A673 (cell line): ENCODE measurements around the gene BHMT2. TPM values are rescaled to one million over a fixed set of nuclear protein-coding genes. Genes with fewer than 3 reads are reported as not detected.

Experiments used
- BruUV-seq: library from RNA; stranded (reverse); fragments of 400-500 nt; replicated peaks from 2 replicates; lab custom pipeline; 2021; lab: Mats Ljungman, UMichigan
- CTCF ChIA-PET: fragments of 300-600 bp; sonication (Branson Sonifier 250); formaldehyde crosslinking; loops from one replicate; lab custom pipeline; 2022; ENCODE audit warnings: antibody characterized with exemption; lab: Charles Lee
- POLR2A ChIA-PET: fragments of 300-600 bp; sonication (Branson Sonifier 250); formaldehyde crosslinking; loops from one replicate; lab custom pipeline; 2022; ENCODE audit warnings: antibody characterized with exemption; ENCODE audit not compliant: low non-redundant PET; lab: Charles Lee
- DNase-seq: peaks from one replicate; pipeline ENCODE4 v3.0.0-alpha.2; 2015; ENCODE audit warnings: low spot score
- H3K27ac ChIP-seq: fragments of 200-600 bp; sonication (generic); 2 replicates; pipeline ENCODE4 v1.5.1; 2016; ENCODE audit warnings: mixed run types, low read depth, mild to moderate bottlenecking, mixed read lengths, antibody characterized with exemption, low read length; ENCODE audit not compliant: poor library complexity, severe bottlenecking
- H3K27me3 ChIP-seq: fragments of 200-600 bp; sonication (generic); replicated peaks from 2 replicates; pipeline ENCODE4 v1.6.1; 2017; ENCODE audit warnings: mixed run types, low read depth, mild to moderate bottlenecking, mixed read lengths, antibody characterized with exemption, low read length; ENCODE audit not compliant: insufficient read depth, poor library complexity
- H3K36me3 ChIP-seq: fragments of 200-600 bp; sonication (generic); 2 replicates; pipeline ENCODE4 v1.6.1; 2016; ENCODE audit warnings: mixed run types, mild to moderate bottlenecking, mixed read lengths, antibody characterized with exemption, low read length; ENCODE audit not compliant: insufficient read depth, poor library complexity, severe bottlenecking
- H3K4me1 ChIP-seq: fragments of 200-600 bp; sonication (generic); 2 replicates; pipeline ENCODE4 v1.6.1; 2017; ENCODE audit warnings: mixed run types, mild to moderate bottlenecking, mixed read lengths, antibody characterized with exemption, low read length; ENCODE audit not compliant: insufficient read depth, poor library complexity, severe bottlenecking
- H3K4me3 ChIP-seq: fragments of 200-600 bp; sonication (generic); 2 replicates; pipeline ENCODE4 v1.5.1; 2016; ENCODE audit warnings: low read depth, mixed run types, mild to moderate bottlenecking, mixed read lengths, low read length; ENCODE audit not compliant: poor library complexity, severe bottlenecking
- H3K9me3 ChIP-seq: fragments of 200-600 bp; sonication (generic); 2 replicates; pipeline ENCODE4 v1.6.1; 2016; ENCODE audit warnings: mixed run types, low read depth, mild to moderate bottlenecking, mixed read lengths, antibody characterized with exemption, low read length; ENCODE audit not compliant: poor library complexity, severe bottlenecking
- EZH2 ChIP-seq: fragments of 200-600 bp; sonication (generic); IDR thresholded peaks from 2 replicates; pipeline ENCODE4 v1.6.1; 2017; ENCODE audit warnings: borderline replicate concordance, low read depth, mild to moderate bottlenecking, mixed read lengths, antibody characterized with exemption, low read length; ENCODE audit not compliant: poor library complexity, severe bottlenecking
- intact Hi-C: fragments of 100-400 bp; cut with micrococcal nuclease; formaldehyde crosslinking; loops from one replicate; pipeline ENCODE4 v1.10.0; 2022; ENCODE audit not compliant: unreplicated experiment
- total RNA-seq: library from RNA; stranded (reverse); gene quantifications from 2 replicates; pipeline ENCODE4 v1.2.3, GENCODE V29; 2021
- TF ChIP-seq, protein P1 (sequence below): fragments of 300-800, 200-600 bp; sonication (generic); conservative IDR thresholded peaks from 2 replicates; pipeline ENCODE4 v1.5.1; 2017; ENCODE audit warnings: low read depth, mild to moderate bottlenecking, antibody characterized with exemption, low read length, moderate library complexity, mixed read lengths

Gene BHMT2
- total RNA-seq, 1 experiment from 2014 or later: 0.19 TPM

DNA sequence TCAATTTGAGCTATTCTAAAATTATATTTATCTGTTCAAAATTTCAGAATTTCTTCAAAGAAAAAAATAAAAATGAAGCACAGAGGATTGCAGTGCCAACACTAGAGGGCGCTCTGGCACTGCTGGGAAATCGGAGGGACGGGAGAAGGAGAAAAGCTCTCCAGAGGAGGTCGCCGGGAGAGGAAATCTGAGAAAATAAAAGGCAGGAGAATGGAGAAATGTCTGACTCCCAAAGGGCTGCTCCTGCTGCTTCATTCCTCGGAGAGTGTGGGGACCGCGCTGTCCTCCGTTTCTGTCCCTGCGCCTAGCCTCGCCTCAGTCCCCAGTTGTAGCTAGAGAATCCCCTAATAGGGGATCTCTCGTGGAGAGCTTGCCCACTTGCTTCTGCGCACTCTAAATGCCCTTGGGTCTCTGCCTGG, 44.5 kb upstream of the BHMT2 start:
- no TSS peak for BruUV-seq
- H3K27ac ChIP-seq: no peak overlapping the region
- ChIA-PET POLR2A (no interaction called here), CTCF (interaction anchor here (0.5 to 1.6 kb wide), 12 partner anchors 8 to 1213 kb away, joined by 3 to 70 read pairs (median 5); partner anchors contain the start of gene HOMER1)
- H3K4me1 ChIP-seq: peaks cover 10% of the 10 kb centered on the region
- H3K4me3 ChIP-seq: peak overlapping the region; percentile 26
- TF ChIP-seq, protein P1, sequence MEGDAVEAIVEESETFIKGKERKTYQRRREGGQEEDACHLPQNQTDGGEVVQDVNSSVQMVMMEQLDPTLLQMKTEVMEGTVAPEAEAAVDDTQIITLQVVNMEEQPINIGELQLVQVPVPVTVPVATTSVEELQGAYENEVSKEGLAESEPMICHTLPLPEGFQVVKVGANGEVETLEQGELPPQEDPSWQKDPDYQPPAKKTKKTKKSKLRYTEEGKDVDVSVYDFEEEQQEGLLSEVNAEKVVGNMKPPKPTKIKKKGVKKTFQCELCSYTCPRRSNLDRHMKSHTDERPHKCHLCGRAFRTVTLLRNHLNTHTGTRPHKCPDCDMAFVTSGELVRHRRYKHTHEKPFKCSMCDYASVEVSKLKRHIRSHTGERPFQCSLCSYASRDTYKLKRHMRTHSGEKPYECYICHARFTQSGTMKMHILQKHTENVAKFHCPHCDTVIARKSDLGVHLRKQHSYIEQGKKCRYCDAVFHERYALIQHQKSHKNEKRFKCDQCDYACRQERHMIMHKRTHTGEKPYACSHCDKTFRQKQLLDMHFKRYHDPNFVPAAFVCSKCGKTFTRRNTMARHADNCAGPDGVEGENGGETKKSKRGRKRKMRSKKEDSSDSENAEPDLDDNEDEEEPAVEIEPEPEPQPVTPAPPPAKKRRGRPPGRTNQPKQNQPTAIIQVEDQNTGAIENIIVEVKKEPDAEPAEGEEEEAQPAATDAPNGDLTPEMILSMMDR: peak; percentile 98
- TF ChIP-seq EZH2: no peak
- intact Hi-C loops: loop anchor here (1.0 to 10.0 kb wide), 3 partner anchors 108 to 1058 kb away; no protein-coding TSS in a partner anchor
- no peaks in the 10 kb centered on the region for H3K27me3 ChIP-seq
- no peaks in the 10 kb centered on the region for H3K9me3 ChIP-seq
- DNase-seq: peak; percentile 75
- H3K36me3 ChIP-seq: no peaks in the 10 kb centered on the region

DNA sequence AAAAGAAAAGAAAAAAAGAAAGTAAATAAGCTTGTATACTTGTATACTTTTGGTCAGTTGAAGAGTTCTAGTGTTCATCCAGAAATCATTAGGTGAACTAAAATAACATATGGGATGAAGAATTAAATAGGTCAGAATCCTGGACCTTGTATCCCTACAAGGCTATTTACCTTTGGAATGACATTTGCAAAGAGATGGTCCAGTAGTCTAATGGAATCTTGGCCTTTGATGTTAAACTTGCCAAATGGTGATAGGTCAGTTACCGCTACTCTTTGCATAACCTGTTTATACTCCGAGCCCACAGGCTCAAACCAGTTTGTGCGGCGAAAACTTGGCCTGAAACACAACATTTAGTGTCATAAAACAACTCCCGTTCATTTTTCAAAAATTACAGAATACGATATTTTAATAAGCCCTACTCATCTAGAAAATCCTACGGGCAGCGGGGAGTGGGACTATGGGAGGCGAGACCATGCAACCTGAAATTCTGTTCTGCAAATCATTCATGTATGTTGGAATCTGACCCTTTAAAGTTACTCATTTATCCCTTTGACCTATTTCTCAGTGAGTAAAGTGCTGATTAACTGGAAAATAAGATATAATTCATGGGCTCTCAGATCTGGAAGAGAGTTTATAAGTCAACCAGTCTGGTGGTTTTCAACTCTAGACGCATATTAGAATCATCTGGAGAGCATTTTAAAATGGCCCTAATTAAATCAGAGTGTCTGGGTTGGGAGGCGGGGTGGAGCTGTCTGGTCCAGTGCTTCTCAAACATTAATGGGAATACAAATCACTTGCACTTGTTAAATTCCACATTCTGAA, 38.7 kb upstream of the BHMT2 start:
- Histone ChIP-seq H3K36me3 (no peaks in the 10 kb centered on the region), H3K27ac (no peak overlapping the region), H3K4me1 (no peaks in the 10 kb centered on the region), H3K4me3 (no peak overlapping the region), H3K27me3 (no peaks in the 10 kb centered on the region), H3K9me3 (no peaks in the 10 kb centered on the region)
- no peak for TF ChIP-seq EZH2
- TF ChIP-seq, protein P1: no peak
- DNase-seq: no peak
- no TSS peak for BruUV-seq
- ChIA-PET CTCF (interaction anchor here (0.7 kb wide), 1 partner anchor 1465 kb away, joined by 6 read pairs; no protein-coding TSS in a partner anchor), POLR2A (no interaction called here)
- intact Hi-C loops: no loop called here

DNA sequence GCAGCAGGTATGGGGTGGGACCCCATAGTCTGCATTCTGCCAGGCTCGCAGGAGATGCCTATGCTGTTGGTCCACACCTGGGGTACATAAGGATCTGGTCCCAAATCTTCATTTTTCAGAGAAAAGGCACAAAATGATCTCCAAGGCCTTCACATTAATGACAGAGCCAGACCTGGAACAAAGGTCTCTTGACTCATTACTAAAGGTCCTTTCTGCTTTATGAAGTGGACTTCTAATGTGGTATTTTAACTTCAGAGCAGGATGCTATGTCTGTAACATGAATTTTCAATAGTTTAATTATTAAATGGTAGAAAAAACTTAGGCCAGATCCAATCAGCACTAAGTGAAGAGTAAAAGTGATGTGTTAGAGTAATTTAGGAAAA, 38.1 kb upstream of the BHMT2 start:
- Histone ChIP-seq H3K36me3 (no peaks in the 10 kb centered on the region), H3K9me3 (no peaks in the 10 kb centered on the region), H3K4me3 (no peak overlapping the region), H3K27me3 (no peaks in the 10 kb centered on the region), H3K27ac (no peak overlapping the region), H3K4me1 (no peaks in the 10 kb centered on the region)
- no peak for TF ChIP-seq EZH2
- TF ChIP-seq, protein P1: no peak
- intact Hi-C loops: no loop called here
- CTCF ChIA-PET: no interaction called here
- no TSS peak for BruUV-seq
- POLR2A ChIA-PET: no interaction called here
- no peak for DNase-seq
